GM19452 (cell line): ENCODE measurements around the gene FBXL20.

Experiments
- ATAC-seq: cut with Tn5 transposase; IDR thresholded peaks from one replicate; pipeline ENCODE4 v1.9.1; 2021; ENCODE audit not compliant: unreplicated experiment

The FBXL20 gene

DNA sequence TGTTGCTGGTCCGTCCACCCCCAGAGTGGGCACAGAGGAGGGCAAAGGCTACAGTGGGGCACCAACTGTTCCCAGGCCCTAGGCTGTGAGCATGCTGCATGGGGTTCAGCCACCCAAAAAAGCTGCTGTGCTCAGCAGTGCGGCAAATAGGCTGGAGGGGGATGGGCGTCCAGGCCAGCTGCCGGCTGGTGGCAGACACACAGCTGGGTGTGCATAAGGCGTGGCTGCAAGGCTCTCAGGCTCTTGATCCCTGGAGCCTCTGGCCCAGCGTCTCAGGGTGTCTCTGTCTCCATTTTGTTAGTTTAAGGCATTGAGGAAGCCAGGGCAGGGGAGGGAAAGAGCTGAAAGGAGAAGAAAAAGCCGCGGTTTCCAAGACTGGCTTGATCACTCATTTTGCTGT, 192.5 kb downstream of the FBXL20 start:
- peak; percentile 52 for ATAC-seq

DNA sequence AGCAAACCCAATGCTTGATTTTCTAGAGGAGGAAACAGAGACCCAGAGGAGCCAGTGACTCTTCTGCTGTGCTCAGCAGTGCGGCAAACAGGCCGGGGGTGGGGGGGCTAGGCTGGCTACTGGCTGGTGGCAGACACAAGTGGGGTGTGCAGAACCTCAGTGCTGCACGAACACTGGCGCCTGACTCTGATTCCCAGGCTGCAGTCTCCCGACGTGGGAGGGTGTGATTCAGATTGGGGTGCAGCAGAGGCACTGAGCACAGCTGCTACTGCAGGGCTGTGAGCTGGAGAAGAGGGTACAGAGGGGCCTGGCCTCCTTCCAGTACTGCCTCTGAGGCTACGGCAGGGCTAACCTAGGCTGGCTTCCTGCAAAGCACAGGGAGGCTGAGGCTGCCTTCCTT, 193.3 kb downstream of the FBXL20 start:
- ATAC-seq = no peak

DNA sequence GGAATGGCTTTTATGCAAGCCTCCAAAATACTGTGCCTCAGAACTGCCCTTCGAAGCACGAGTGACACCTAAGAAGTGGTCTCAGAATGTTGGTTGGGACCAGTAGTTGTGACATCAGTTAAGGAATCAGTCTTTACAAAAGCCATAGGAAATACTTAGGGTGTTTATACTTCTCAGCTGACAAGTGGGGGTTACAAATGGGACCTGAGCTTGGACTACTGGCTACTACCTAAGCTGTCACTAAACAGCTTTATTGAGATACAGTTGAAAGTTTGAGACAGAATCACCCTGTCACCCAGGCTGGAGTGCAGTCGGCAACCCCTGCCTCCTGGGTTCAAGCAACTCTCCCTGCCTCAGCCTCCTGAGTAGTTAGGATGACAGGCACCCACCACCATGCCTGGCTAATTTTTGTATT, 196.3 kb downstream of the FBXL20 start:
- ATAC-seq = no peak

DNA sequence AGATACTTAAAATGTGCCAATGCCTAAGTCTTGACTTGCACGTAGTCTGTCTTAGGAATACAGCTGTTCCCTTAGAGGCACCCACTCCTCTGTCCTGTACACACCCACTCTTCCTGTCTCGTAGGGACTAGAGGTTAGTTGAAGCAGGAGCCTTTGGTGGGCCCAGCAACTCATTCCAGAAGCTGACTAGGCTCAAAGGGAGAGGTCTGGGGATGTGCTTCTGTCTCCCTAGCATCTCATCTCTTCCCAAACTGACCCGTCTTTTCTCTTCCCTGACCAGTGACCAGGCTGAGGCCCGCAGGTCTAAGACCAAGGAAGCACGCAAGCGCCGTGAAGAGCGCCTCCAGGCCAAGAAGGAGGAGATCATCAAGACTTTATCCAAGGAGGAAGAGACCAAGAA, 197.2 kb downstream of the FBXL20 start:
- ATAC-seq = no peak
